Renal cortex interstitium (tissue), 11 donors: ENCODE data around the gene CCL23. TPM values are rescaled to one million over a fixed set of nuclear protein-coding genes. Genes with fewer than 3 reads are reported as not detected.
"Not testable (repeated sequence)": the region's sequence is repeated elsewhere in the genome, so short reads cannot be mapped to it uniquely, and the experiment has no call there.

Experiments
- DNase-seq, 11 donors: peaks; one replicate each; pipeline ENCODE4 v3.0.0-alpha.2; 2013; ENCODE audit warnings: low read depth in 9 of 11, low spot score in 4 of 11; ENCODE audit errors: extremely low read depth in 1 of 11
- polyA plus RNA-seq, 3 donors: library from polyadenylated mRNA; unstranded; fragments of 120-200 nt; gene quantifications; one replicate each; pipeline ENCODE4 v1.2.1, GENCODE V29; 2013; ENCODE audit not compliant: insufficient read length in 3 of 3

CCL23 gene
- polyA plus RNA-seq, 3 donors = 0.98 TPM; not detected in 2

DNA sequence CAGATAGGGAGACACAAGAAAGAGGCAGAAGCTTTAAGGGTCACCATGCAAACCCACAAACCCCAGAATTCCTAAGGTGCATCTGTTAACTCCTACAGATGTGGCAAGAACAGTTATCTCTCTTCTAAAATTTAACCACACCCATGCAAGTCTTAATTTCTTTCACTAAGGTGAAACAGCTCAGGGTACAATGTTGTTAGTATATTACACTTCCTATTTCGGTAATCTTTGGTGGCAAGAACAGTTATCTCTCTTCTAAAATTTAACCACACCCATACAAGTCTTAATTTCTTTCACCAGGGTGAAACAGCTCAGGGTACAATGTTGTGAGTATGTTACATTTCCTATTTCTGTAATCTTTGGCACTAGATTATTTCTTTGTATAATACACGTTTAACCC is 6.6 kb downstream of the CCL23 start:
- DNase-seq = no peak

DNA sequence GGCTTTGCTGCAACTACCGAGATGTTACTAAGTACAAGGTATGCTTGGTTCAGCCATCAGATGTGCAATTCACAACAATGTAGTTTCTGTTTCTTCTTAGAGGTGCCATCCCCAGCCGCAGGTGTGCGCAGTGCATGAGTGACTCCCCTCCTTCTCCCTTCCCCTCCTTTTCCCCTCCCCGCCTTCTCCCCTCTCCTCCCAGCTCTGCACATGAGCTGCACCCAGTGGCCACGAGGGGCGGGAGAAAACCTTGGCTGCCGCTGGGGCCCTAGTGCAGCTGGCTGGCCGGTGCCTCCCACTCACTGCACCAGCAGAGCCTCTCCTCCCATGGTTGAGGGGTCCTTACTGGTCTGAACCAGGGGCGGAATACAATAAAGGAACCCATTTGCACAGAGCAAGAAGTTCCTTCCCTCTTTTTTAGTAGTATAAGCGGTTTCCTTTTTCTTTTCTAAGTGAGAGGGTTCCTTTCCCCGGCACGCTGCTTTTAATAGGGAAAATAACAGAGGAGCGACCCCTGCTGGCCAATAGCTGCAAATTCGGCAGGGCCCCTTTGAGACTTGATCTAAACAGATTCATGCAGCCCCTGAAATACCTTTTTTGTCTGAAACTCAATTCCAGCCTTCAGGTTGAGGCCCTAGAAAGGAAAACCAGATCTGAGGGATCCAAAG is 8.6 kb downstream of the CCL23 start:
- DNase-seq = no peak

DNA sequence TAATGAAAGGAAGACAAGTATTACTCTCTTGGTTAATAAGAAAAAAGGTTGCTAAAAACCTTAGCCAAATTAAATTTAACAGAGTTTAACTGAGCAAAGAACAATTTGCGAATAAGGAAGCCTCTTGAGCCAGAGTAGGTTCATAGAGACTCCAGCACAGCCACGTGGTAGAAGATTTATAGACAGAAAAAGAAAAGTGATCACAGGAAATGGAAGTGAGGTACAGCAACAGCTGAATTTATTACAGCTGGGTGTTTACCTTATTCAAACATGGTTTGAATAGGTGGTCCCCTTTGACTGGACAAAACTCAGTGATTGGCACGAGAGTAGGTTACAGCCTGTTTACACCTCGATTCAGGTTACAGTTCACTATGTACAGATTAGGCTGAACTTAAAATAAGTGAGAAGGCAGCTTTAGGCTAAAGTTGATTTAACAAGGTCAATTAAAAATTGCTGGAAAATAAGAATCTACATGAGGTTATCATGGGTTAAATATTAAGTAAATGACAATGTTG is 13.1 kb downstream of the CCL23 start:
- peak in 2 of 11 donors; percentile 20 to 50 for DNase-seq

DNA sequence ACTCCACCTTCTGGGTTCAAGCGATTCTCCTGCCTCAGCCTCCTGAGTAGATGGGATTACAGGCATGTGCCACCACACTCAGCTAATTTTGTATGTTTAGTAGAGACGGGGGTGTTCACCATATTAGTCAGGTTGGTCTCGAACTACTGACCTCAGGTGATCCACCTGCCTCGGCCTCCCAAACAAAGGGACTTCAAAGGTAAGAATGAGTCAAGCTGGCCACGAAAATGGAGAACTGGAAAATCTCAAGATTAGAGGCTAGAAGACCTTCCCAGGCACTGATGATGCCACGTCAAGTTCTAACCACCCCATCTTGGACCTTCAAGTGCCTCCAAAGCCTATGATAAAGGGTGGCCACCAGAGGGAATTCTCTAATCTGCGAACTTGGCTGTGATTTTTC is 15.1 kb downstream of the CCL23 start:
- no peak for DNase-seq

DNA sequence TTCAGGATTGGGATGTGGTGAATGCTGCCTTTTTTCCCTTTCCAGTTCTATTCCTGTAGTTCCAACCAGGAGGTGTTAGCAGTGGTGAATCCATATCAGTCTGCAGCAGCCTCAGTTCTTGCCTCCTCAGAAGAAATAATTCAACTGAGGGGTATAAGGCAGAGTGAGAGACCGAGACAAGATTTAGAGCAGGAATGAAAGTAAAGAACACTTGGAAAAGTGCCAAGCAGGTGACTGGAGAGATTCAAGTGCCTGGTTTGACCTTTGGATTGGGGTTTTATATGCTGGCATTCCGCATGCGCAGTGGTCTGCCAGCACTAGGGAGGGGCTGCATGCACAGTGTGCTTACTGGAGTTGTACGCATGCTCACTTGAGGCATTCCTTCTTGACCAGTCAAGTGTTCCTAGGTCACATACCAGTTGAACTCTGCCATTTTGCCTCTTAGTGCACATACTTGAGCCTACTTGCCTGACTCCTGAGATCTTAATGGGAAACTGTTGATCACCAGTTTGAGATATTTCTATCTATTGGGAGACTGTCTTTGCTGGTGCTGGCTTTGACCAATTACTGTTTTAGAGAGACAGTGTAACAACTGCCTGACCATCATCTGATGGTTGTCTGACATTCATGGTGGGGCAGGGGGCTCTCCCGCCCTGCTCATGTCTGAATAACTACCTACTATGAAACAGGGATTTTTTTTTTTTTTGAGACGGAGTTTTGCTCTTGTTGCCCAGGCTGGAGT is 15.7 kb downstream of the CCL23 start:
- DNase-seq = peak in 10 of 11 donors; percentile 30 to 75 (median 42)

DNA sequence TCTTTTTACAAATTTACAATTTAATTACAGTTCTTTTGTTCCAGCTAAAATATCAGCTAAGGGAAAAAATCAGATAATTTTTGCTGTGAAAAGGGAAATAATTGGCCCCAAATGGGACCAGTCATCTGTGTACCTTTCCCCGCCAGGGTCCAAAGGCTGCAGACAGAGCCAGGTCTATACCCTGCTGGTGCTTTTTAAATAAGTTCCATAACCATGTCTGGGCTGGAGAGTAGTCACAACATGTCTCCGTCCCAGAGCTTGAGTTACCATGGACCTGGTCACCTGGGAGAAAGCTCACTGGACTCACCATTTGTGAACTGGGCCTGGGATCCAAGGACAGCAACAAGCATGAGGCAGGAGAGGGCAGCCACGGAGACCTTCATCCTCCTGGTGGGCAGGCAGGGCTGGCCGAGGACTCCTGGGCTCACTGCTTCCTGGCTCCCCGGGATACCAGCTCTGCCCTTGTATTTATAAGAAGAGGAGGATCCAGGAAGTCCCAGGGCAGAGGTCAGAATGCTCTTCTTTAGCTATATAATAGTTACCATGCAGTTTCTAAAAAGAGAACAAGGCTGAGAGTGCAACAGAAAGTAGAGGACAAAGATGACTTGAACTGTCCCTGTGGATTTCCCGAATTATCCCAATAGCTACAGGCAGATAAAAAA is 16.5 kb downstream of the CCL23 start, which contains the start of gene CCL15:
CCL15 (minus strand) TSS at position 444 of the 662 bp plus-strand sequence; CDS start at position 383, 61 bp downstream.
- DNase-seq = no peak

DNA sequence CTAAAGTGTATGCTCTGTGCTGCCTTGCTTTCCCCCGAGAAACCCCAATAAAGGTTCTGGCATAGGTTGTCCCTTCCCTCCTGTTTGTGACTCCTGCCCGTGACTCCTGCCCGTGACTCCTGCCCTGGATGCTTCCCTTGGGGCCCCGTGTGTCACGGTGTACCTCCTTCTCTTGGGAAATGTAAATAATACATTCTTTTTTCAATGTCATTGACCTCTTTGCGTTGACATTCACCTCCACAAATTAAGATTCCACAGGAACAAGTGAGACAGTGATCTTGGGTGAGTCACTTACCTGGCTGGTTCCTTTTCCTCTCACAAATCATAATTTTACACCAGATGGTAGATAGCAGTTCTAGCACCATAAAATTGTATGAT is 17.1 kb downstream of the CCL23 start:
- no peak for DNase-seq

DNA sequence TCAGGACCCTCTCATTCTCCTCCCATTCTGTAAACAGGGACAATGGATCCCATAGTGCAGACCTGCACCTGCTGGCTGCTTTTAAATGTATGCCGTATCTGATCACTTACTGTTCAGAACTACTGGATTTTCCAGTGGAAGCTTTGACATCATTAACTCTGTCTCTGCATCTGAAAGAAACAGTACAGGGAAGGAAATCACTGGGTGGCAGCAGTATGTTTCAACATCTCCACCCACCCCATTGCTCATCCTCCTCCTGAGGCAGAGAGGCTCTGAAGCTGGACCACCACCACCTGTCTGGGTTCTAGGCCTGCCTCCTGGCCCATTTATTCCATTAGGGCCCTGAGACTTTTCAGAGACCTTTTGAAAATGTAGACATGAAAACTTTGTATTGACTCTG is 19.0 kb downstream of the CCL23 start:
- DNase-seq = no peak

DNA sequence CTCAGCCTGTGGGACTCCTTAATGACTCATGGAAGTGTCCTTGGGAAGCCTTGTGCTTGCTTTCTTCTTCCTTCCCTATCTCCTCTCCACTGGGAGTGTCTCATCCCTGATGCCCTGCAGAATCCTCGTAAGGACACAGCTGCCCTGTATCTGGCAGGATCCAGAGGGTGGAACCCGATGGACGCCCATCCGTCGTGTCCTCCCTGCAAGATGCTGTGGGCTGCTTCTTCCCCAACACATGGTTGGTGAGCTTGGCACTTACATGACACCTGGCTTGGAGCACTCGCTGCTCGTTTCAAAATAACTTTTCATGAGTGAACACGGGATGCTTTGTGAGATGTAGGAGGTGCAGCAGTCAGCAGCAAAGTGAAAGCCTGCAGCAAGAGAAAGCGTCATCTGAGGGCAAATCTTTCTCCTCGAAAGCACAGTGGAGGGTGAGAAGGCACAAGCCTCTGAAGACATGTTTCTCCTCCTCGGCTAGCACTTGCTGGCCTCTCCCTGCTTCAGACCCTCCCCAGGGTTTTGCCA is 19.7 kb downstream of the CCL23 start:
- DNase-seq = no peak

DNA sequence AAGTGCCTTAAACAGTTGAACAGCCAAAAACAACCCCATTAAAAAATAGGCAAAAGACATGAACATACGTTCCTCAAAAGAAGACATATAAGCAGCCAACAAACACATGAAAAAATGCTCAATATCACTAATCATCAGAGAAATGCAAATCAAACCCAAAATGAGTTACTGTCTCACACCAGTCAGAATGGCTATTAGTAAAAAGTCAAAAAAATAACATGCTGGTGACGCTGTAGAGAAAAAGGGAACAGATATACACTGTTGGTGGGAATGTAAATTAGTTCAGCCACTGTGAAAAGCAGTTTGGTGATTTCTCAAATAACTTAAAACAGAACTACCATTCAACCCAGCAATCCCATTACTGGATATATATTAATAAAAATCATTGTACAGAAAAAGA is 22.4 kb downstream of the CCL23 start:
- DNase-seq = not testable (repeated sequence)

DNA sequence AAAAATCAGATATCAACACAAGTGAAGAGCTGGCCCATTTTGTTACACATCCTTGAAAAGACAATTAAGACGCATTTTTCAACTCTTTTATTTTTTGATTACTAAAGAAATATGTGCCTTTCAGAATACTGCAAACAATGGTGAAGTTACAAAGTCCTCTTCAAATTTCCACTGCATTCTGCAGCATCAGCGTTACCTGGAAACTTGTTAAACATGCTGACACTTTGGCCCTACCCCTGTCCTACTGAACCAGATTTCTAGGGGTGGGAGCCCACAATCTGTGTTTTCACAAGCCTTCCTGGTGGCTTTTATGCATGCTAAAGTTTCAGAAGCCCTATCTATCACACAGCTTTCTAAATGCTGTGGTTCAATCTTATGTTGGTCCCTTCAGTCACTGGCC is 26.7 kb downstream of the CCL23 start:
- DNase-seq = no peak

DNA sequence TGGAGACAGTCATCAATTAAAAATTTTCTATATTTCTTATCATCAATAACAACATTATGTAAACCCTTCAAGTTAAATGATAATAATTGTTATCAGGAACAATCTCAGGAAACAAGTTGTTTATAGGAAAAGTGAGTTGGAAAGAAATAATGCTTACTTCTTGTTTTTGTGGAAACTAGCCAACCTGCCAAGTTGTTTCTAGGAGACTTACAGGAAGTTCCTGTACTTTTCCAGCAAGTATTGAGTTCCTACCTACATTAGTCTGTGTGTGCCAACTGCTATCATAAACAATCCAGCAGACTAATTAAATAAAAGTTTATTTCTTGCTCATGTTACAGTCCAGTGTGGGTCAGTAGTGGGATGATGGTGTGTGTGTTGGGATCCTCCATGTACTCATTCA is 29.6 kb downstream of the CCL23 start:
- DNase-seq = no peak

DNA sequence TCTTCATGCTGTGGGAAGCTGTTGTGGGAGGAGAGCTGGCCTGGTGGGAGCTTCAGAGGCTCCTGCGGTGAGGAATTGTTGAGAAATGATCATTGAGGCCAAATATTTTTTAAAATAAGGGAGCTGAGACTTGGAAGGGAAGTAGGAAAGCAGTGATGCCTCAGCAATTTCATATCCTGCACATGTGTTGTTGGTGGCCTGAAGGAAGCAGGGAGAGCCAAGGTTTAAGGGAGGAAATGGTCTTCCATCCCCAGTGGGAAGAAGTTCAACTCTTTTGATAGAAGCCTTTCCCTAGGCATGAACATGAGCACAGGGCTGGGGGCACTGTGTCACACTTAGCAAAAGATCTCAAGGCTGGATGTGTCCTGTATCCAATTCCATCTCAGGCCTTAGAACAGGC is 31.1 kb downstream of the CCL23 start, which contains the start of gene CCL14:
CCL14 (minus strand) TSS at position 87 of the 400 bp plus-strand sequence; CDS start at position 7, 80 bp downstream.
- DNase-seq = no peak

DNA sequence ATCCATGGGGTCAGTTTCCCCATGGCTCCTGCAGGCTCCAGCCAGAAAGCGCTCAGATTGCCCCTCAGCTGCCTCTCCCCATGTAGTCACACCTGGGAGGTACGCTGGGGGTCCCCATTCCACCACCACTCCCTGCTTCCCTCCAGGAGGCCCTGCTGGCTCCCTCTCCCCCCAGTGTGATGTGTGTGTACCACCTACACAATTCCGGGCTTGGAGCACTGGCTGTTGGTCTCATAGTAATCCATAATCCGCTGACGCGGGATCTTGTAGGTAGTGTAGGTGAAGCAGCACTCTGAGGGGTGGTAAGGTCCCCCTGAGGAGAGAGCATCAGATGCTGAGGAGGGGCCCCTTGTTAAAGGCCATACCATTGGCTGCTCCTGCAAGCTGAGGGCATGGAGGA is 33.6 kb downstream of the CCL23 start:
- no peak for DNase-seq

DNA sequence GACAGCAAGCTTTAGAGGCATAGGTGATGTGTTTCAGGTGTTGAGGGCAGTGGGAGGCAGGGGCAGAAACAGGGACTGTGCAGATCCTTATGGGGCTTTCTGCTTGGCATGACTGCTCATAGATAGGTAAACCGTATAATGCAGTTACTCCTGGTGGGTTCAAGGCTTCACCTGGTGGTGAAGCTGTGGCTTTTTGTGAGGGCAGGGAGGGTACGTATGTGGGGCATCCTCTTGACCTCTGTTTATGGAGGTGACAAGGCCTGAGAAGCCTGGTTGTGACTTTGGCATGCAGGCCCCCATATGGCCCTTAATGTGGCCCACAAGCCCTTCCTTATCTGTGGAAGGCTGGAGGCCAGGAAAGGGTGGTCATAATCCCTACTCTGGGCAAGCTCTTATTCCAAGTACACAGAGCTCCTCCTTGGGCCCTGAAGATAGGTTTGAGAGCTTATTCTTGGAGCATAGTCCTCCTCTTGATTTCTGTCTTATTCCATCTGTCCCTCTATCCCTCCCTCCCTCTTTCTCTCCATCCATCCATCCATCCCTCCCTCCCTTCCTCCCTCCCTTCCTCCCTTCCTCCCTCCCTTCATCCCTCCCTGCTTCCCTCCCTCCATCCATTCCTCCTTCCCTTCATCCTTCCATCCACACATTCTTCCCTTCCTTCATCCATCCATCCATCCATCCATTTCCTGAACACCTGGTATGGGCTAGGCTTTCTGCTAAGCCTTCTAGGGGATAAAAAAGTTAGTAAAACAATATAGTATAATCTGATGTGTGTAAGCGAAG is 35.2 kb downstream of the CCL23 start:
- no peak for DNase-seq

DNA sequence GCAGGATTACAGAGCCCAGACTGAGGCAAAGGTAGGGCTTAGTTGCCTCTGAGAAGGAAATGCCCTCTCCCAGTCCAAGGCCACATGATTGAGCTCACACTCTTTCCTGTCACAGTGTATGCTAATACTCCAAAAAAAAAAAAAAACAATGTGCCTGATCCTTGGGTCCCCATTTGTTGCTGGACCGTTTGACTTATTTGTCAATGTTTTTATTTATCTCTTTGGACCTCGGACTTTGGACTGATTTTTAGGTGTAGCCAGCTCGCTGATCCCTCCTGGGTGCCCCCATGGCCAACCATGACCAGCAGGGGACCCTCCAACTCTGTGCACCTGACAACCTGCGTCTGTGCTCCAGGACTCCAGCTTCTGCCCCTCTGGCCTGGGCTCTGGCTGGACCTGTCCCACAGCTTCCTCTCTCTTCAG is 35.9 kb downstream of the CCL23 start:
- DNase-seq = no peak

DNA sequence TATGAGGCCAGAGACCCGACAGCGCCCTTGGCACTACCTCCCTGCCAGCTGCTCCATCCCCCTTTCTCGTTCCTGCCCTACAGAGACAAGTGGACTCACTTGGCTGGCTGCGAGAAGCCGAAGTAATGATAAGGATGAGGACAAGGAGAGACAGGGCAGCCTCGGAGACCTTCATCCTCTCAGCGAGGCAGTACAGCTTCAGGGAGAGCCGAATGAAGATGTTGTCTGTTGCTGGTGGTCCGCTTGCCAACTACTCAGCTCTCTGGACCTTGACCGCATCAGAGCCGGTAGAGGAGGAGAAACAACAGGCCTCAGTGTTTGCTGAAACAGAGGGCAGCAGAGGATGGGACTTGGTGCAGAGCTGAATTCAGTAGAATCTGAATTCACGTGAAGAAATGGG is 36.5 kb downstream of the CCL23 start, which contains the start of gene CCL16:
CCL16 (minus strand) TSS at position 252 of the 400 bp plus-strand sequence; CDS start at position 175, 77 bp downstream.
- no peak for DNase-seq

DNA sequence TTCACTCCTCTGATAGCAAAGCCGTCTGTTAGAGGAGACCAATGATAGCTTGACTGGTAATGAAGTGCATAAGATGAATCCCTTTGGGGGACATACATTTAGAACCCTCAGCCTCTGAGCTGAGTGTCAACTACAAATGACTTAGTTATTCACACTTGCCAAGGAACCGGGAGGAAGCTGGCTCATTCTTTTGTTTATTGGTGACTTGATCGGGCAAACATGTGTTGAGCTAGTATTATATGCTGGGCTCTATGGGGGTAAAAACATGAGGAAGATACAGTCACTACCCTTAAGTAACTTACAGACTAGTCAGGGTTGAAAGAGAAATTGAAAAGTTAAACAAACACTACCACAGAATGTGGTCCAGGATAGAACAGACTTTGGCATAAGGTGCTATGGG is 39.4 kb downstream of the CCL23 start:
- no peak for DNase-seq

DNA sequence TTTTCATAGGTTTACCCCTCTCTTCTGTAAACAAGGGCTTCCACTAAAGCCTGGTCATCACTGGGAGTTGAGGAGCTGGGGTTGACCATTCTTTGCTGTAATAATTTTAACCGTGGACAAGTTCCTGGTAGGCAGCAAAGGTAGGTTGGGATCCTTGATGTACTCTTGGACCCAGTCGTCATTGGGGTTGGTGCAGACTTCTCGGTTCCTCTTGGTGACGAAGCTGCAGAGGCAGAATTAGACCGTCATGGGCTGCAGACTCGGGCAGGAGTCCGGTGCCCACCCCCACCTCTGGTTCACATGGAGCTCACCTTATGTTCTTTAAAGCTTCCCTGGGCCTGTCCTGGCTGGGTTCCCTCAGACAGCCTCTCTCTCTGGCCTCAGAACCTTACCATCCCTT is 40.3 kb downstream of the CCL23 start:
- no peak for DNase-seq
